GM13976 (cell line): ENCODE data around the gene CIRBP.

Experiments
- DNase-seq: peaks from one replicate; pipeline ENCODE4 v3.0.0; 2012; ENCODE audit warnings: low spot score
- CTCF ChIP-seq: IDR thresholded peaks from 2 replicates; pipeline ENCODE4 v1.5.1; 2012; ENCODE audit warnings: borderline replicate concordance, mild to moderate bottlenecking; ENCODE audit not compliant: insufficient read depth; ENCODE audit errors: extremely low read depth, missing control alignments, control extremely low read depth
- in situ Hi-C: fragments of 300-500 bp; cut with MboI; formaldehyde crosslinking; loops from one replicate; pipeline ENCODE4 v1.12.0; 2022; ENCODE audit warnings: low sequenced_read_pairs, mixed read lengths, inconsistent platforms; ENCODE audit not compliant: unreplicated experiment

The CIRBP gene

GRCh38 chr19:1274852-1275259 lies 5.7 kb downstream of the CIRBP start:
- in situ Hi-C loops: no loop called here
- TF ChIP-seq CTCF: no peak
- DNase-seq: no peak

- peak; percentile 95 for DNase-seq
- no peak for TF ChIP-seq CTCF
- in situ Hi-C loops: no loop called here
These were observed 6.3 kb downstream of the CIRBP start, which contains the start of gene FAM174C for GRCh38 chr19:1275260-1275975. FAM174C (plus strand) TSS chr19:1275530; CDS start chr19:1275550, 20 bp downstream.

- in situ Hi-C loops: no loop called here
- DNase-seq: no peak
- TF ChIP-seq CTCF: no peak
These were observed 7.0 kb downstream of the CIRBP start for GRCh38 chr19:1275976-1276627.

GRCh38 chr19:1276628-1277022 lies 7.5 kb downstream of the CIRBP start:
- DNase-seq: no peak
- in situ Hi-C loops: no loop called here
- no peak for TF ChIP-seq CTCF

- no peak for TF ChIP-seq CTCF
- in situ Hi-C loops: no loop called here
- DNase-seq: no peak
These were observed 7.9 kb downstream of the CIRBP start for GRCh38 chr19:1277061-1277460.

- in situ Hi-C loops: no loop called here
- TF ChIP-seq CTCF: no peak
- no peak for DNase-seq
These were observed 8.9 kb downstream of the CIRBP start for GRCh38 chr19:1278074-1278473.
